ENCODE data around the gene PARD3.

DNA sequence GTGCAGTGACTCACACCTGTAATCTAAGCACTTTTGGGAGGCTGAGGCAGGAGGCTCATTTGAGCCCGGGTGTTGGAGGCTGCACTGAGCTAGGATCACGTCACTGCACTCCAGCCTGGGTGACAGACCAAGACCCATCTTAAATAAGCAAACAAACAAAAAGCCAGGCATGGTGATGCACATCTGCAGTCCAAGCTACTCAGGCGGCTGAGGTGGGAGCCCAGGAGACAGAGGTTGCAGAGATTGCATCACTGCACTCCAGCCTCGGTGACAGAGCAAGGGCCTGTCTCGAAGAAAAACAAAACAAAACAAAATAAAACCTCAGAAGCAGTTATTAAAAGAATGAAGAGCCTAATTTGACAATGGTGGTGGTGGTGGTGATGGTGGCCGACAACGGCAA, 132.5 kb downstream of the PARD3 start:
- TF ChIP-seq EZH2phosphoT487 (IDR thresholded peaks at IDR 0.05; ENCODE audit: insufficient read depth, low read depth) (no peak), EZH2 (IDR thresholded peaks at IDR 0.05; ENCODE audit: insufficient read depth, poor library complexity, severe bottlenecking) (no peak)
